ENCODE data around the gene NEK8. TPM values are rescaled to one million over a fixed set of nuclear protein-coding genes. Genes with fewer than 3 reads are reported as not detected.

NEK8 gene
- total and polyA plus RNA-seq, 8 donors = 2.8 to 17.8 (median 3.4) TPM; not detected in 1

- 86 to 91% (median 90%) methylated on average over 10 of the region's 10 CpGs for WGBS, 5 donors
- Histone ChIP-seq H3K4me1 (peaks cover 31 to 55% (median 44%) of the 10 kb centered on the region in 4 donors), H3K27me3 (no peaks in the 10 kb centered on the region), H3K27ac (no peak overlapping the region), H3K9me3 (no peaks in the 10 kb centered on the region), H3K4me3 (no peak overlapping the region), H3K36me3 (peaks cover 30 to 52% (median 40%) of the 10 kb centered on the region in 4 donors)
- TF ChIP-seq POLR2A (IDR thresholded peaks at IDR 0.05) (no peak), POLR2AphosphoS5 (IDR thresholded peaks at IDR 0.05) (no peak), EP300 (IDR thresholded peaks at IDR 0.05) (no peak), CTCF (IDR thresholded peaks at IDR 0.05) (no peak)
- intact Hi-C loops (cut with DNase I; ENCODE audit: low total_unique reads) = no loop called here
- no peak for DNase-seq
These were observed 23.2 kb downstream of the NEK8 start for GRCh38 chr17:28751600-28752366.

- H3K9me3 ChIP-seq = no peaks in the 10 kb centered on the region
- peaks cover 27 to 58% (median 48%) of the 10 kb centered on the region in 4 donors for H3K36me3 ChIP-seq
- H3K4me3 ChIP-seq = no peak overlapping the region
- peak overlapping the region in 1 of 5 donors; percentile 5 for H3K27ac ChIP-seq
- 80 to 87% (median 83%) methylated on average over 7 of the region's 7 CpGs for WGBS, 5 donors
- H3K4me1 ChIP-seq = peaks cover 0 to 18% (median 11%) of the 10 kb centered on the region in 4 donors
- no peaks in the 10 kb centered on the region for H3K27me3 ChIP-seq
- TF ChIP-seq EP300 (IDR thresholded peaks at IDR 0.05) = no peak
- no peak for TF ChIP-seq CTCF (IDR thresholded peaks at IDR 0.05)
- no peak for TF ChIP-seq POLR2AphosphoS5 (IDR thresholded peaks at IDR 0.05)
- no peak for TF ChIP-seq POLR2A (IDR thresholded peaks at IDR 0.05)
- DNase-seq = no peak
- intact Hi-C loops (cut with DNase I; ENCODE audit: low total_unique reads) = no loop called here
These were observed 26.9 kb downstream of the NEK8 start for GRCh38 chr17:28755486-28755885.

GRCh38 chr17:28756049-28756804 lies 27.6 kb downstream of the NEK8 start:
- intact Hi-C loops (cut with DNase I; ENCODE audit: low total_unique reads) = no loop called here
- H3K4me3 ChIP-seq = no peak overlapping the region
- H3K36me3 ChIP-seq = peaks cover 27 to 57% (median 49%) of the 10 kb centered on the region in 4 donors
- TF ChIP-seq CTCF (IDR thresholded peaks at IDR 0.05) (no peak), POLR2AphosphoS5 (IDR thresholded peaks at IDR 0.05) (peak in 1 of 3 donors; percentile 8), POLR2A (IDR thresholded peaks at IDR 0.05) (no peak), EP300 (IDR thresholded peaks at IDR 0.05) (no peak)
- no peaks in the 10 kb centered on the region for H3K27me3 ChIP-seq
- WGBS, 5 donors = 51 to 67% (median 57%) methylated on average over 5 of the region's 5 CpGs
- no peak for DNase-seq
- H3K4me1 ChIP-seq = peaks cover 1 to 17% (median 10%) of the 10 kb centered on the region in 4 donors
- no peaks in the 10 kb centered on the region for H3K9me3 ChIP-seq
- H3K27ac ChIP-seq = peak overlapping the region in 3 of 5 donors; percentile 5 to 39 (median 13)

GRCh38 chr17:28758411-28759121 lies 30.0 kb downstream of the NEK8 start:
- Histone ChIP-seq H3K27me3 (no peaks in the 10 kb centered on the region), H3K9me3 (no peaks in the 10 kb centered on the region), H3K27ac (no peak overlapping the region), H3K4me1 (peaks cover 0 to 32% (median 20%) of the 10 kb centered on the region in 4 donors), H3K36me3 (peaks cover 19 to 52% (median 43%) of the 10 kb centered on the region in 4 donors), H3K4me3 (no peak overlapping the region)
- intact Hi-C loops (cut with DNase I; ENCODE audit: low total_unique reads) = no loop called here
- DNase-seq = no peak
- WGBS, 5 donors = 93 to 96% (median 96%) methylated on average over 24 to 32 of the region's 32 CpGs
- no peak for TF ChIP-seq POLR2A (IDR thresholded peaks at IDR 0.05)
- TF ChIP-seq CTCF (IDR thresholded peaks at IDR 0.05) = no peak
- no peak for TF ChIP-seq EP300 (IDR thresholded peaks at IDR 0.05)
- no peak for TF ChIP-seq POLR2AphosphoS5 (IDR thresholded peaks at IDR 0.05)
